ENCODE measurements around the gene MEA1. TPM values are rescaled to one million over a fixed set of nuclear protein-coding genes. Genes with fewer than 3 reads are reported as not detected.

MEA1 gene
- total RNA-seq, 3 donors from 2014 or later, result 65.0 to 78.0 (median 76.3) TPM

- no peak for TF ChIP-seq POLR2A (IDR thresholded peaks at IDR 0.05)
- no peak for TF ChIP-seq CTCF (IDR thresholded peaks at IDR 0.05)
- no peak for TF ChIP-seq POLR2AphosphoS5 (IDR thresholded peaks at IDR 0.05)
- peaks cover 6% of the 10 kb centered on the region for H3K36me3 ChIP-seq
These were observed 10.7 kb upstream of the MEA1 start for GRCh38 chr6:43024436-43024835.

DNA sequence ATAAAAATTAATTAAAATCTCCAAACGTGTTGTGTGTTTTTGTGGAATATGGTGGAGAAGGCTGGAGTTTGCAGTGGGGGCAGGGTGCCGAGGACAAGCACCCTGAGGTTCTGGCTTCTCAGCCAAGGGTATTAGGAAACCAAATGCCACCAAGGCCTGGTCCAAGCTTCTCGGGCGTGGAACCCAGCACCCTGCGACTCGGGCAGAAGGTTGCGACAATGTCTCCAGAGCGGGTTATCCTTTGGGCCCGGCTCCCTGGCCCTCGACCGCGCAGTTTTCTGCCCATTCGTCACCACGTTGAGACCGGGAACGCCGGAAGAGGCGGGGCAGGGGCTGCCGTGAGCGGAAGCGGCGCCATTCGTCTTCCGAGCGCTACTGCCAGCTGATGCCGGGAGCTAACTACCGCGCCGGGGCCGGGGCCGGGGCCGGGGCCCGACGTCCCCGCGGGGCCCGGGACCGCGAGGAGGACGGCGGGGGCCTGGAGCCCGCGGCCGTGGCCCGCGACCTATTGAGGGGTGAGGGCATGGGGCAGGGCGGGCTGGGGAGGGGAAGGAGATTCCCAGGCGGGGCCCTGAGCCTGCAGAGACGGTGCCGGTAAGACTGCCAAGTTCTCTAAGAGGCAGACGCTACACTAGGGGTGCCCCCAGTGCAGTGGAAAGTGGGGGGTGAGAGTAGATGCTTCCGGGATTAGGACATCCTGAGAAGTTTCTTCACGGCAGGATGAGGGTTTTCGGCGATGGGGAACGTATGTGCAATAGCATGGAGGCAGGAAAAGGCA lies 7.7 kb upstream of the MEA1 start, which contains the start of gene RRP36:
TSS of gene RRP36 (plus strand) at position 354 of the 778 bp plus-strand sequence. CDS start at position 386, 32 bp downstream.
- Histone ChIP-seq H3K9me3 (no peaks in the 10 kb centered on the region), H3K4me3 (peak within 1 kb of the TSS; percentile 58 to 94 (median 93)), H3K27ac (peak within 1 kb of the TSS; percentile 86 to 92), H3K27me3 (no peaks in the 10 kb centered on the region), H3K4me1 (peaks cover 0 to 9% of the 10 kb centered on the region in 2 donors), H3K36me3 (peaks cover 7% of the 10 kb centered on the region)
- intact Hi-C loops (cut with DNase I; ENCODE audit: low total_unique reads), result no loop called here
- TF ChIP-seq CTCF (IDR thresholded peaks at IDR 0.05) (no peak), POLR2AphosphoS5 (IDR thresholded peaks at IDR 0.05) (peak; percentile 24 to 53 (median 44))
- DNase-seq (ENCODE audit: low spot score in 2 of 2), result peak; percentile 47 to 71

More at GRCh38 chr6:43024436-43024835, 10.7 kb upstream of the MEA1 start:
- H3K9me3 ChIP-seq, result no peaks in the 10 kb centered on the region
- no peak for DNase-seq (ENCODE audit: low spot score in 2 of 2)
- intact Hi-C loops (cut with DNase I; ENCODE audit: low total_unique reads), result no loop called here
- no peaks in the 10 kb centered on the region for H3K4me1 ChIP-seq
- H3K27ac ChIP-seq, result no peak overlapping the region
- H3K4me3 ChIP-seq, result no peak overlapping the region
- H3K27me3 ChIP-seq, result no peaks in the 10 kb centered on the region

DNA sequence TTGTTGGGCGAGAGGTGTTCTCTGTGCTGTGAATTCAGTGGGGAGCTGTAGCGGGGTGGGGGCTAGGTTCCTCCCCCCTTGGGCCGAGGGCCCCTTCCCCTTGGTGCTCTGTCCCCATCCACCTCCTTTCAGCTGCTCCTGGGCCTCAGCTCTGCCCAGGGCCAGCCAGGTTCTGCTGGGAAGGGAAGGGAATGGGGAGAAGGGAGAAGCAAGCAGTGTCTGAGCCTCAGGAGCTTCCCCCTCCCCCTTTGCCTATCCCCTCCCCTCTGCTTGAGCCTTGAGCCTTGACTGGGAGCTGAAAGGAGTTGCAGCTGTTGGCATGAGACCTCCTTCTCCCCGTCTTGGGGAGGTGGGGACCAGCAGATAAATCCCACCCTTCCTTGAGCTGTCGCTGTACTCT lies 7.1 kb upstream of the MEA1 start:
- no peak for DNase-seq (ENCODE audit: low spot score in 2 of 2)
- Histone ChIP-seq H3K27ac (peak overlapping the region; percentile 86 to 92), H3K4me3 (peak overlapping the region; percentile 58 to 94 (median 93)), H3K9me3 (no peaks in the 10 kb centered on the region), H3K4me1 (peaks cover 0 to 16% of the 10 kb centered on the region in 2 donors), H3K36me3 (peaks cover 7% of the 10 kb centered on the region), H3K27me3 (no peaks in the 10 kb centered on the region)
- TF ChIP-seq POLR2A (IDR thresholded peaks at IDR 0.05), result peak; percentile 7
- TF ChIP-seq CTCF (IDR thresholded peaks at IDR 0.05), result no peak
- intact Hi-C loops (cut with DNase I; ENCODE audit: low total_unique reads), result no loop called here

DNA sequence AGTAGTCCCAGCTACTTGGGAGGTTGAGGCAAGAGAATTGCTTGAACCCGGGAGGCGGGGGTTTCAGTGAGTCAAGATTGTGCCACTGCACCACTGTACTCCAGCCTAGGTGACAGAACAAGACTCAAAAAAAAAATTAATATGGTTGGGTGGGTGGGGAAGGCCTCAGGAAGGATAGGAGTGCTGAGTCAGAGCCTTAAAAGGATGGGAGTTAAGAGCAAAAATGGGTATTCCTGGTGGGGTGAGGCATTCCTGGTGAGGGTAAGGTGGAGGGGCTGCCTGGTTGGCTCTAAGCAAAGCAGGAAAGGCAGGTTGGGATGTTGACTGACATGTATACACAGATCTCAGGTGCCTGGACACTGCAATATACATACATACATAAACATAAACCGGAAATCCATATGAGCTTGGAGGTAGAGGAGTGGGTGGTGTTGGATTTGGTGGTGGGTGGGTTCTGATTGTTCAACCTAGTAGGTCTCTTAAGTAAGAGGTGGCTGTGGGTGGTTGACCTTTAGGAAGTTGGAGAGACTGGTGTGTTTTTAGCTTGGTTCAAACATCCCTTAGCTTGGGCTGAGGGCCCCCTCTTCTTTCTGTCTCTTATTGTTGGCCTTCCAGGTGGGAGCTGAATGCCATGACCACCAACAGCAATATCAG lies 6.4 kb upstream of the MEA1 start:
- no peak for DNase-seq (ENCODE audit: low spot score in 2 of 2)
- Histone ChIP-seq H3K27me3 (no peaks in the 10 kb centered on the region), H3K4me1 (peaks cover 2 to 21% of the 10 kb centered on the region in 2 donors), H3K27ac (peak overlapping the region; percentile 86 to 92), H3K4me3 (no peak overlapping the region), H3K36me3 (peaks cover 7% of the 10 kb centered on the region), H3K9me3 (no peaks in the 10 kb centered on the region)
- TF ChIP-seq POLR2AphosphoS5 (IDR thresholded peaks at IDR 0.05) (no peak), CTCF (IDR thresholded peaks at IDR 0.05) (no peak), POLR2A (IDR thresholded peaks at IDR 0.05) (no peak)
- intact Hi-C loops (cut with DNase I; ENCODE audit: low total_unique reads), result no loop called here

- Histone ChIP-seq H3K9me3 (no peaks in the 10 kb centered on the region), H3K4me1 (peaks cover 4 to 26% of the 10 kb centered on the region in 2 donors), H3K27me3 (no peaks in the 10 kb centered on the region), H3K36me3 (peaks cover 7% of the 10 kb centered on the region), H3K4me3 (no peak overlapping the region), H3K27ac (no peak overlapping the region)
- intact Hi-C loops (cut with DNase I; ENCODE audit: low total_unique reads), result no loop called here
- TF ChIP-seq POLR2AphosphoS5 (IDR thresholded peaks at IDR 0.05) (no peak), POLR2A (IDR thresholded peaks at IDR 0.05) (no peak)
- no peak for DNase-seq (ENCODE audit: low spot score in 2 of 2)
These were observed 5.4 kb upstream of the MEA1 start for GRCh38 chr6:43019152-43019551.

Data from breast epithelium (tissue), 4 donors.